Neural cell (in vitro differentiated cells): ENCODE data around the gene CDT1. TPM values are rescaled to one million over a fixed set of nuclear protein-coding genes. Genes with fewer than 3 reads are reported as not detected.

Source experiments
- H2AFZ ChIP-seq: fragments of 200-600, 300-800 bp; sonication (generic), shearing (Covaris generic); 2 replicates; pipeline ENCODE4 v1.6.0; 2014; ENCODE audit warnings: low read depth, mild to moderate bottlenecking, antibody characterized with exemption, low read length, moderate library complexity
- H3F3A ChIP-seq: fragments of 200-600 bp; shearing (Covaris generic); 2 replicates; pipeline ENCODE4 v1.6.1; 2016; ENCODE audit warnings: mild to moderate bottlenecking, moderate library complexity, mixed read lengths, antibody characterized with exemption, low read length; ENCODE audit not compliant: insufficient read depth, poor library complexity, severe bottlenecking
- H3K27ac ChIP-seq: fragments of 200-600, 300-800 bp; sonication (generic), shearing (Covaris generic); 2 replicates; pipeline ENCODE4 v1.5.1; 2014; ENCODE audit warnings: mild to moderate bottlenecking, low read length, moderate library complexity
- H3K27me3 ChIP-seq: fragments of 300-800, 200-600 bp; sonication (generic), shearing (Covaris generic); 2 replicates; pipeline ENCODE4 v1.6.0; 2014; ENCODE audit warnings: mild to moderate bottlenecking, low read depth, low read length, moderate library complexity; ENCODE audit not compliant: insufficient read depth
- H3K36me3 ChIP-seq: fragments of 300-800, 200-600 bp; sonication (generic), shearing (Covaris generic); 2 replicates; pipeline ENCODE4 v1.5.1; 2014; ENCODE audit warnings: mild to moderate bottlenecking, antibody characterized with exemption, low read length, moderate library complexity; ENCODE audit not compliant: insufficient read depth
- H3K4me2 ChIP-seq: fragments of 300-800, 200-600 bp; sonication (generic), shearing (Covaris generic); 2 replicates; pipeline ENCODE4 v1.6.0; 2014; ENCODE audit warnings: mild to moderate bottlenecking, low read length
- H3K4me3 ChIP-seq: fragments of 300-800, 200-600 bp; sonication (generic), shearing (Covaris generic); 2 replicates; pipeline ENCODE4 v1.5.1; 2014; ENCODE audit warnings: mild to moderate bottlenecking, low read length, moderate library complexity
- H3K79me2 ChIP-seq: fragments of 200-600 bp; shearing (Covaris generic); replicated peaks from 2 replicates; pipeline ENCODE4 v1.6.0; 2014; ENCODE audit warnings: mild to moderate bottlenecking, low read length, moderate library complexity; ENCODE audit not compliant: insufficient read depth
- H3K9ac ChIP-seq: fragments of 300-800, 200-600 bp; sonication (generic), shearing (Covaris generic); 2 replicates; pipeline ENCODE4 v1.6.1; 2016; ENCODE audit warnings: mild to moderate bottlenecking, low read length, mixed read lengths
- H3K9me2 ChIP-seq: fragments of 200-600 bp; shearing (Covaris generic); 2 replicates; pipeline ENCODE4 v1.6.1; 2016; ENCODE audit warnings: mild to moderate bottlenecking, low read length, mixed read lengths; ENCODE audit not compliant: insufficient read depth
- H3K9me3 ChIP-seq: fragments of 200-600, 300-800 bp; sonication (generic), shearing (Covaris generic); 2 replicates; pipeline ENCODE4 v1.6.1; 2016; ENCODE audit warnings: mild to moderate bottlenecking, mixed run types, low read length, moderate library complexity, mixed read lengths
- H4K20me1 ChIP-seq: fragments of 200-600 bp; shearing (Covaris generic); 2 replicates; pipeline ENCODE4 v1.6.1; 2016; ENCODE audit warnings: mild to moderate bottlenecking, mixed run types; ENCODE audit not compliant: insufficient read depth
- EP300 ChIP-seq: fragments of 450-650 bp; conservative IDR thresholded peaks from 2 replicates; pipeline ENCODE4 v1.6.1; 2014; ENCODE audit warnings: antibody characterized with exemption, mild to moderate bottlenecking, moderate library complexity; ENCODE audit not compliant: poor library complexity, severe bottlenecking
- EZH2 ChIP-seq: fragments of 200-600, 300-800 bp; shearing (Covaris generic), sonication (generic); IDR thresholded peaks from 2 replicates; pipeline ENCODE4 v1.6.1; 2014; ENCODE audit warnings: antibody characterized with exemption, low read length, borderline replicate concordance, mild to moderate bottlenecking; ENCODE audit not compliant: insufficient read depth, poor library complexity, severe bottlenecking
- MXI1 ChIP-seq: fragments of 450-650 bp; conservative IDR thresholded peaks from 2 replicates; pipeline ENCODE4 v1.6.1; 2014; ENCODE audit warnings: antibody characterized with exemption, mild to moderate bottlenecking; ENCODE audit not compliant: poor library complexity, severe bottlenecking
- RAD21 ChIP-seq: fragments of 450-650 bp; conservative IDR thresholded peaks from 2 replicates; pipeline ENCODE4 v1.6.1; 2014; ENCODE audit warnings: antibody characterized with exemption, mild to moderate bottlenecking, moderate library complexity
- REST ChIP-seq: IDR thresholded peaks from 2 replicates; pipeline ENCODE4 v1.6.1; 2012; ENCODE audit warnings: borderline replicate concordance
- SMC3 ChIP-seq: fragments of 450-650 bp; conservative IDR thresholded peaks from 2 replicates; pipeline ENCODE4 v1.6.1; 2014; ENCODE audit warnings: antibody characterized with exemption, mild to moderate bottlenecking, moderate library complexity; ENCODE audit not compliant: poor library complexity
- TAF1 ChIP-seq: IDR thresholded peaks from 2 replicates; pipeline ENCODE4 v1.6.1; 2012; ENCODE audit warnings: low read depth
- polyA plus RNA-seq: library from polyadenylated mRNA; depleted of rRNA; stranded (reverse); fragments of >200 nt; gene quantifications from 2 replicates; pipeline ENCODE4 v1.2.3, GENCODE V29; 2014

CDT1 gene
- polyA plus RNA-seq, 1 donor from 2014 or later: 1.0 TPM

GRCh38 chr16:88830783-88831182, 27.2 kb downstream of the CDT1 start:
- Histone ChIP-seq H3K9ac (no peak overlapping the region), H3K9me2 (no peaks in the 10 kb centered on the region), H3K27me3 (no peaks in the 10 kb centered on the region), H3F3A (no peaks in the 10 kb centered on the region), H3K9me3 (no peaks in the 10 kb centered on the region), H3K79me2 (no peaks in the 10 kb centered on the region), H4K20me1 (no peaks in the 10 kb centered on the region), H3K4me2 (no peak overlapping the region), H3K36me3 (no peaks in the 10 kb centered on the region), H2AFZ (no peak overlapping the region), H3K4me3 (no peak overlapping the region), H3K27ac (no peak overlapping the region)
- TF ChIP-seq REST (no peak), EZH2 (no peak)

GRCh38 chr16:88831838-88832237, 28.2 kb downstream of the CDT1 start:
- Histone ChIP-seq H3F3A (no peaks in the 10 kb centered on the region), H4K20me1 (no peaks in the 10 kb centered on the region), H3K4me2 (no peak overlapping the region), H3K36me3 (no peaks in the 10 kb centered on the region), H3K27ac (no peak overlapping the region), H3K9ac (no peak overlapping the region), H3K9me2 (no peaks in the 10 kb centered on the region), H3K79me2 (no peaks in the 10 kb centered on the region), H2AFZ (no peak overlapping the region), H3K9me3 (no peaks in the 10 kb centered on the region), H3K4me3 (no peak overlapping the region), H3K27me3 (no peaks in the 10 kb centered on the region)
- TF ChIP-seq TAF1: no peak
- TF ChIP-seq REST: no peak
- TF ChIP-seq RAD21: no peak
- no peak for TF ChIP-seq EP300
- no peak for TF ChIP-seq SMC3
- no peak for TF ChIP-seq MXI1
